BJ (cell line): ENCODE results near the gene TTLL11. TPM values are rescaled to one million over a fixed set of nuclear protein-coding genes. Genes with fewer than 3 reads are reported as not detected.

Source experiments
- CTCF ChIA-PET: fragments of 350-600 bp; formaldehyde crosslinking; extraction: SDS; loops from one replicate; lab custom pipeline; 2021; ENCODE audit warnings: antibody characterized with exemption, inconsistent platforms; lab: Yijun Ruan, JAX
- POLR2A ChIA-PET: fragments of 300-600 bp; sonication (Branson Sonifier 250); formaldehyde crosslinking; extraction: SDS; loops from one replicate; lab custom pipeline; 2021; ENCODE audit warnings: antibody characterized with exemption; lab: Charles Lee
- DNase-seq: peaks from one replicate; pipeline ENCODE4 v3.0.0-alpha.2; 2011; ENCODE audit warnings: low read depth
- H3K27me3 ChIP-seq: 2 replicates; pipeline ENCODE4 v1.6.0; 2011; ENCODE audit warnings: low read length; ENCODE audit not compliant: control insufficient read depth, insufficient read depth
- H3K36me3 ChIP-seq: 2 replicates; pipeline ENCODE4 v1.5.1; 2011; ENCODE audit warnings: low read length; ENCODE audit not compliant: control insufficient read depth, insufficient read depth
- H3K4me3 ChIP-seq: 2 replicates; pipeline ENCODE4 v1.5.1; 2011; ENCODE audit warnings: low read depth, mild to moderate bottlenecking, control low read depth, low read length
- polyA plus RNA-seq: library from polyadenylated mRNA; depleted of rRNA; stranded (reverse); fragments of >200 nt; gene quantifications from 2 replicates; pipeline ENCODE4 v1.2.3, GENCODE V29; 2011; rRNA removed
- small RNA-seq: library from RNA; depleted of rRNA; stranded (forward); fragments of <200 nt; gene quantifications from one replicate; pipeline ENCODE3, GENCODE V24; 2012; ENCODE audit warnings: low replicate concordance, low read depth; ENCODE audit not compliant: insufficient read length
- TF ChIP-seq, protein P1 (sequence below): IDR thresholded peaks from 2 replicates; pipeline ENCODE4 v1.5.1; 2011; ENCODE audit warnings: low read depth, mild to moderate bottlenecking, control low read depth, inconsistent platforms, low read length, moderate library complexity; ENCODE audit not compliant: insufficient read depth

Gene TTLL11
- polyA plus RNA-seq, 1 experiment: 5.6 TPM

DNA sequence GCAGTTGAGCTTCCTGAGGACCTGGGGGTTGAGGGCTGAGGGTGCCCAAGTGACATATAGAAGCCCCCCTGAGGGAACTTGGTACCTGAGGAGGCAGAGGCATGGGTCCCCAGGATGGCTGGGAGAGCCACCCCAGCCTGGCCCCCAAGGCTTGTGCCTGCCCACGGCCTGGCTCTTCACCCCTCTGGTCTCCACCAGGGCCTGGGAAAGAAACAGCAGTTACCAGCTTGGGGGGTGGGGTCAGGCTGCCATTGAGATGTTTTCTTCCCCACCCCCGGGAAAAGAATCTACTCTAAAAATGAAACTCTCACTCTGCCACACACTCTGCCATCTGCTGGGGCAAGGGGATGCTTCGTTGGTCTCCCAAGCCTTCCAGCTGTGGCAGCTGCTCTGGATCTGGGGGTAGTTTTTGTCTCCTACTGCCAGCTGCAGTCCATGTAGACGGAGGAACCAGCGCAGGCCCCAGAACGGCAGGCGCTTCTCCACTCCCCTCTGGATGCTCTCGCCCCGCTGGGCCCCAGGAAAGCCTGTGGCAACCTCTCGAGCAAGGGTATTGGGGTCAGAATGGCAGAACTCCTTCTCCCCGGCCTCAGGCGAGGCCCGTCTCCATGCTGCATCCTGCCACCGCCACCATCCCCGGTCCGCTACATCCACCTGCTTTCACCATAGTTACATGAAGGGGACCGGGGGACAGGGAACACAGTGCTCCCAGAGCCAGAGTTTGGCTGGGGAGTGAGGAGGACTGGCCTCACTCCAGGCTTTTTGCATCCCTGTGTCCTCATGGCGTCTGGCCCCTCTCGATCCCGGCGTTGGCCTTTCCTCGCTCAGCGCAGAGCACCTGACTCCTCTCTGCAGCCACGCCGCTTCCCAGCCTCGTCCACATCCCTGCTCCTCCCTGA is 318.1 kb downstream of the TTLL11 start:
- no peaks in the 10 kb centered on the region for H3K27me3 ChIP-seq
- ChIA-PET POLR2A (no interaction called here), CTCF (interaction anchor here (1.8 kb wide), 1 partner anchor 10 kb away, joined by 6 read pairs; no protein-coding TSS in a partner anchor)
- peaks cover 22% of the 10 kb centered on the region for H3K36me3 ChIP-seq
- no peak for DNase-seq
- no peak overlapping the region for H3K4me3 ChIP-seq
- TF ChIP-seq, protein P1, sequence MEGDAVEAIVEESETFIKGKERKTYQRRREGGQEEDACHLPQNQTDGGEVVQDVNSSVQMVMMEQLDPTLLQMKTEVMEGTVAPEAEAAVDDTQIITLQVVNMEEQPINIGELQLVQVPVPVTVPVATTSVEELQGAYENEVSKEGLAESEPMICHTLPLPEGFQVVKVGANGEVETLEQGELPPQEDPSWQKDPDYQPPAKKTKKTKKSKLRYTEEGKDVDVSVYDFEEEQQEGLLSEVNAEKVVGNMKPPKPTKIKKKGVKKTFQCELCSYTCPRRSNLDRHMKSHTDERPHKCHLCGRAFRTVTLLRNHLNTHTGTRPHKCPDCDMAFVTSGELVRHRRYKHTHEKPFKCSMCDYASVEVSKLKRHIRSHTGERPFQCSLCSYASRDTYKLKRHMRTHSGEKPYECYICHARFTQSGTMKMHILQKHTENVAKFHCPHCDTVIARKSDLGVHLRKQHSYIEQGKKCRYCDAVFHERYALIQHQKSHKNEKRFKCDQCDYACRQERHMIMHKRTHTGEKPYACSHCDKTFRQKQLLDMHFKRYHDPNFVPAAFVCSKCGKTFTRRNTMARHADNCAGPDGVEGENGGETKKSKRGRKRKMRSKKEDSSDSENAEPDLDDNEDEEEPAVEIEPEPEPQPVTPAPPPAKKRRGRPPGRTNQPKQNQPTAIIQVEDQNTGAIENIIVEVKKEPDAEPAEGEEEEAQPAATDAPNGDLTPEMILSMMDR: no peak

DNA sequence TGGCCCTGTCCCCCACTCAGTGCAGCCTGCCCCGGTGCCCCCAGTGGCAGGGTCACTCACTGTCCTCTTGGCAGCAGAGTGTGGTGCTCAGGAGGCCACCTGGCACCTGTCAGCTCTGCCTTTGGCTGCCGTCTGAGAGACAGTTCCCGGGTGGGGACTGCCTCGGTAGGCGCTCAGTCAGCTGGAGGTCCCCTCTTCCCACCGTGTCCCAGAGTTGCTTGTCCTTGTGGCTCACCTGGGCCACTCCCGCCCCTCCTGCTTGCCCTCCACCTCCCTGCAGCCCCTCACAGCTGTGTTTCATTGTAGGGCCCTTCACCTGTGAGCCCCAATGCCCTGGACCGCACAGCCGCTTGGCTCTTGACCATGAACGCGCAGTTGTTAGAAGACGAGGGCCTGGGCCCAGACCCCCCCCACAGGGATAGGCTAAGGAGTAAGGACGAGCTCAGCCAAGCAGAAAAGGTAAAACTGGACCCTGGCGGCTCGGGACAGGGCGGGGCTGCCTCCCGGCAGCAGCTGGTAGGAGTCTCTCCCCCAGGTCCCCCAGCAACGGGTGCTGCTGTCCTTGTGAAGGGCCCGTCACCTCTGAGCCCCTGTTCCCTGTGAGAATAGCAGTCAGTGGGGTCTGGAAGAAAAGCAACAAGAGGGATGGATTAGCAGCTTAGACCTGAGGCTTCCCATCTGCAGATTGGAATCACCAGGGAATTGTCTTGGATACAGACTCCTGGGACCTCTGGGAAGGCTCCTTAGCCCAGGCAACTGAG is 319.0 kb downstream of the TTLL11 start:
- ChIA-PET POLR2A (no interaction called here), CTCF (interaction anchor here (0.6 to 1.8 kb wide), 2 partner anchors 9 to 39 kb away, joined by 4 to 6 read pairs; no protein-coding TSS in a partner anchor)
- Histone ChIP-seq H3K36me3 (peaks cover 21% of the 10 kb centered on the region), H3K27me3 (no peaks in the 10 kb centered on the region), H3K4me3 (no peak overlapping the region)
- DNase-seq: no peak
- TF ChIP-seq, protein P1: no peak

DNA sequence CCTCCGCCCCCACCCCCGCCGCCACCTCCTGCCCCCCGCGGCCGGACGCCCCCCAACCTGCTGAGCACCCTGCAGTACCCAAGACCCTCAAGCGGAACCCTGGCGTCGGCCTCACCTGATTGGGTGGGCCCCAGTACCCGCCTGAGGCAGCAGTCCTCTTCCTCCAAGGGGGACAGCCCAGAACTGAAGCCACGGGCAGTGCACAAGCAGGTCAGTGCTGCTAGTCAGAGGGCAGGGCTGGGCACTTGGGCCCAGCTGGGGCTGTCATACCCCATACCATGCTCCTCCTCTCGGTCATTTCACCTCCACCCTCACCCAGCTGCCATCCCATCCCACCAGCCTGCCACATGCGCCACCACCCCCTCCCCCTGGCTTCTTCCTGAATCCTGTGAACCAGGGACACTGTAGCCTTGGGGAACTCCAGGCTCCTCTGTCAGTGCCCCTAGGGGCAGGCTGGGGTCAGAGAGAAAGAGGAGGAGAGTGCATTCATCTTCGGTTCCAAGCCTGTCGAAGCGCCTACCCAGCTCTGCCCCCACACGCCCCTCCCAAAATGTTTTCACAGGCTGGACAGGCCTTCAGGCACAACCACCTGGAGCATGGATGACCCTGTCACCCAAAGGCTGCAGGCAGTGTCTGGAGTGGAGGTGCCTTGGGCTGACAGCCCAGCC is 319.7 kb downstream of the TTLL11 start:
- POLR2A ChIA-PET: no interaction called here
- DNase-seq: no peak

DNA sequence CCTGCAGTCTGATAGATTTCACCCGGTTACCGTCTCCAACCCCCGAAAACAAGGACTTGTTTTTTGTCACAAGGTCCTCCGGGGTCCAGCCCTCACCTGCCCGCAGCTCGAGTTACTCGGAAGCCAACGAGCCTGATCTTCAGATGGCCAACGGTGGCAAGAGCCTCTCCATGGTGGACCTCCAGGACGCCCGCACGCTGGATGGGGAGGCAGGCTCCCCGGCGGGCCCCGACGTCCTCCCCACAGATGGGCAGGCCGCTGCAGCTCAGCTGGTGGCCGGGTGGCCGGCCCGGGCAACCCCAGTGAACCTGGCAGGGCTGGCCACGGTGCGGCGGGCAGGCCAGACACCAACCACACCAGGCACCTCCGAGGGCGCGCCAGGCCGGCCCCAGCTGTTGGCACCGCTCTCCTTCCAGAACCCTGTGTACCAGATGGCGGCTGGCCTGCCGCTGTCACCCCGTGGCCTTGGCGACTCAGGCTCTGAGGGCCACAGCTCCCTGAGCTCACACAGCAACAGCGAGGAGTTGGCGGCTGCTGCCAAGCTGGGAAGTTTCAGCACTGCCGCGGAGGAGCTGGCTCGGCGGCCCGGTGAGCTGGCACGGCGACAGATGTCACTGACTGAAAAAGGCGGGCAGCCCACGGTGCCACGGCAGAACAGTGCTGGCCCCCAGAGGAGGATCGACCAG is 320.4 kb downstream of the TTLL11 start:
- CTCF ChIA-PET: interaction anchor here (0.6 kb wide), 1 partner anchor 74 kb away, joined by 3 read pairs; no protein-coding TSS in a partner anchor
- no peak overlapping the region for H3K4me3 ChIP-seq
- POLR2A ChIA-PET: no interaction called here
- no peaks in the 10 kb centered on the region for H3K27me3 ChIP-seq
- TF ChIP-seq, protein P1: no peak
- no peak for DNase-seq
- peaks cover 26% of the 10 kb centered on the region for H3K36me3 ChIP-seq

More for the DNA sequence above, 319.7 kb downstream of the TTLL11 start:
- H3K27me3 ChIP-seq: no peaks in the 10 kb centered on the region
- TF ChIP-seq, protein P1: no peak
- CTCF ChIA-PET: interaction anchor here (0.6 to 1.8 kb wide), 2 partner anchors 8 to 40 kb away, joined by 4 to 6 read pairs; no protein-coding TSS in a partner anchor
- H3K36me3 ChIP-seq: peaks cover 23% of the 10 kb centered on the region
- no peak overlapping the region for H3K4me3 ChIP-seq

Small RNA genes within 50 kb of the gene (small RNA-seq; reads per million reads assigned to genes)
- gene MIR4478: not detected

Other genes starting within 250 kb of the TTLL11 start
- gene NDUFA8, start 66.5 kb upstream of the TTLL11 start, polyA plus RNA-seq: 52.4 and 76.6 TPM in 2 replicates
- gene MORN5, start 66.6 kb upstream of the TTLL11 start, polyA plus RNA-seq: not detected in 2 replicates
- not detected in 2 replicates for gene LHX6, start 135.6 kb upstream of the TTLL11 start, polyA plus RNA-seq
- 14.7 and 29.3 TPM in 2 replicates for gene RBM18, start 171.5 kb upstream of the TTLL11 start, polyA plus RNA-seq
- gene MRRF, start 171.6 kb upstream of the TTLL11 start, polyA plus RNA-seq: 35.1 and 51.2 TPM in 2 replicates